ENCODE results near the gene RNASE7. TPM values are rescaled to one million over a fixed set of nuclear protein-coding genes. Genes with fewer than 3 reads are reported as not detected.
A peak's percentile ranks its signal among the peaks of the same experiment; 100 is the strongest.

The RNASE7 gene
- total RNA-seq, 1 experiment from 2014 or later = not detected

DNA sequence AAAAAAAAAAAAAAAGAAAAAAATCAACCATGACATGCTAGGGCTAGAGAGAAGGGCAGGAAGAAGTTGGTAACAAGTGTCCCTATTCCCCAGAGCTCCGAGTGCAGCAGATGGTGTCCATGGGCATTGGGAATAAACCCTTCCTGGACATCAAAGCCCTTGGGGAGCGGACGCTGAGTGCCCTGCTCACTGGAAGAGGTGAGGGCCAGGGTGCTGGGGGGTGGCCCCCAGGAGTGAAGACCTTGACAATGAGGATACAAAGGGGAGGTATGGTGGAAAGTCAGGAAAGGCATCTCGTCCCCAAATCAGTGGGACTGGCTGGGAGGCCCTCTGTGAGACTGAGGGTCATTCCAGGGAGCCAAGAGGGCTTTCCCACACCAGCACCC lies 44.7 kb downstream of the RNASE7 start:
- DNase-seq (ENCODE audit: low read depth) = no peak

DNA sequence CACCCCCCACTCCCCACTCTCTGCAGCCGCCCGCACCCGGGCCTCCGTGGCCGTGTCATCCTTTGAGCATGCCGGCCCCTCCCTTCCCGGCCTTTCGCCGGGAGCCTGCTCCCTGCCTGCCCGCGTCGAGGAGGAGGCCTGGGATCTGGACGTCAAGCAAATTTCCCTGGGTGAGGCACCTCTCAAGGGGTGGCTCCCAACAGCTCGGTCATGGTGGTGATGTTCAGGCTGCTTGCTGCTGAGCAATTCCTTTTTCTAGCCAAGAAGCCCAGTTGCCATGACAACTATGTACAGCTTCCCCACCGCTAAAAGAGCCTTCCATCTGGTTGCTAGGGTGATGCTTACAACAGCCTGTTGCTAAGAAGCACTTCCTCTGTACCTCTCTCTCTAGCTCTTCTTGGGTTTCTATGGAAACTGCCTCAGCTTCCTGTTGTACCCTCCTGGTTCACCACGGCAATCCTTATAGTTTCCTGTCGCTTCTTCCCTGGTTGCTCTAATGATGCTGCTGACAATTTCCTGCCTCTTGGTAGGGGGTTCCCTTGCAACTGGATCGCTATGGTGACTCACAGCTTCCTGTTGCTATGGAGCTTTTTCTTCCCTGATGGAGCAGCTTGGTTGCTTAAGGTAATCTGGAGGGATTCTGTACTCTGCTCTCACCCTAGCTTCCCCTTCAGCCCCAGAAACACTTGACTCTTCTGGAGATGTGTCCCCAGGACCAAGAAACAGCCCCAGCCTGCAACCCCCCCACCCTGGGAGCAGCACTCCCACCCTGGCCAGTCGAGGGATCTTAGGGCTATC lies 45.3 kb downstream of the RNASE7 start:
- DNase-seq (ENCODE audit: low read depth) = peak; percentile 92

DNA sequence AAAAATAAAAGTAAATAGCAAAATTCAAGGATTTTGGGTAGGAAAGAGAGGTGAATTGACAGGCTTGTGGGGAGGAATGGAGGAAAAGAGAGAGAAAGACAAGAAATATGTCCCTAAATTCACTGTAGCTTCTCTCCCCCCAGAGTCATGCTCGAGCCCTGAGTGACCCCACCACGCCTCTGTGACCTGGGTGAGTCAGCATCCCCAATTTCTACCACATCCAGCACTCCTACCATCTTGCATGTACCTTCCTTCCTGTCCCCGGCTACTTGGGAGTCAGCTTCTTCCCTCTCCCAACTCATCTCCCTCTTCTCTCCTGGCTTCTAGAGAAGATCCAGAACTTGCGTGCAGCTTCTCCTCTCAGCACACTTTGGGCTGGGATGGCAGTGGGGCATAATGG lies 46.5 kb downstream of the RNASE7 start:
- no peak for DNase-seq (ENCODE audit: low read depth)

DNA sequence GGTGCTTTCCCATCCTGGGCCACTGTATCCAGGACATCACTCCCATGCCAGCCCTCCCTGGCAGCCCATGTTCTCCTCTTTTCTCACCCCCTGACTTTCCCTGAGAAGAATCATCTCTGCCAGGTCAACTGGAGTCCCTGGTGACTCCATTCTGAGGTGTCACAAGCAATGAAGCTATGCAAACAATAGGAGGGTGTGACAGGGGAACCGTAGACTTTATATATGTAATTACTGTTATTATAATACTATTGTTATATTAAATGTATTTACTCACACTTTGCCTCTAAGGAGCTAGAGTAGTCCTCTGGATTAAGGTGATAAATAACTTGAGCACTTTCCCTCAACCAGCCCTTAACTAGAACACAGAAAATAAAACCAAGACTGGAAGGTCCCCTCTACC lies 47.1 kb downstream of the RNASE7 start:
- no peak for DNase-seq (ENCODE audit: low read depth)

DNA sequence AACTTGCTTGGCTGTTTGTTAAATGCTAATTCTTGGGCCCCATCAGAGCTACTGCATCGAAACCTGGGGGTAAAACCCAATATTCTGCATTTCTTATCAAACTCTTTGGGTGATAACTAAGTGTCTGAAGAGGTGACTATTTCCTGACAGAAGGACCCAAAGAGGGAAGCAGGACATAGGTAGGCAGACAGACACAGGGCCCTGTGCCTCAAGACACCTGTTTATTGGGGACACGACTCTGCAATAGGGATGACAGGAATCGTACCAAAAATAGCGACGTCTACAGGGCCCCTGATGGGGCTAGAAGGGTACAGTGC lies 47.7 kb downstream of the RNASE7 start:
- no peak for DNase-seq (ENCODE audit: low read depth)

DNA sequence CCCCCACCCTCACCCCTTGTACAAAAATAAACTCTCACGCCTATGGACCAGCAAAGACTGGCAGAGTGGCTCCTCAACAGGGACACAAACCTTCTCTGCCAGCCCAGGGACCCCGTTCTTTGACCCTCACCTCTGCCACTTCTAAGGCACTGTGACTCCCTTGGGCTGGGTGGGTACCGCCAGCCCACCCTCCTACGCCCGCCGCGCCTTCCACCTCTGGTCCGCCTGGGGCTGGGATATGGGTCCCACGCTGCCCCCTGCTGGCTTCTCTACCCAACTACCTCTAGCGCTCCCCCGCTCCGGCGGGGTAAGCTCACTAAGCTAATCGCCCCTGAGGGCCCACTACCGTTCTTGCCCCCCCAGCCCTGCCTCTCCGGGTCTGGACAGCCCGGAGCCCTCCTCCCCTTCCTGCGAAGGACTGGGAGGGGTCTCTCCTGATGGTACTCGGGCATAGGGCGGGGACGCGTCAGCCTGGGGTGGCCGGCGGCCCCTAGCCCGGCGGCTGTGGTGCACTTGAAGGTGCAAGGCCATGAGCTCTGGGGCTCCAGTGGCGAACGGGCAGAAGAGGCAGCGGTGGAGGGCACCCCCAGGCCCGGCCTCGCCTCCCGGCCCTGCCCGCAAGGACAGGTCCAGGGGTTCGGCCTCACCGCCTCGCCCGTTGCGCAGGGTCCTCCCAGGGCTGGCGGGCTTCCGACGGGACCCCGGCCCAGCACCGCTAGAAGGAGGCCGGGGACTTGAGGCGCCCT lies 48.2 kb downstream of the RNASE7 start:
- no peak for DNase-seq (ENCODE audit: low read depth)

DNA sequence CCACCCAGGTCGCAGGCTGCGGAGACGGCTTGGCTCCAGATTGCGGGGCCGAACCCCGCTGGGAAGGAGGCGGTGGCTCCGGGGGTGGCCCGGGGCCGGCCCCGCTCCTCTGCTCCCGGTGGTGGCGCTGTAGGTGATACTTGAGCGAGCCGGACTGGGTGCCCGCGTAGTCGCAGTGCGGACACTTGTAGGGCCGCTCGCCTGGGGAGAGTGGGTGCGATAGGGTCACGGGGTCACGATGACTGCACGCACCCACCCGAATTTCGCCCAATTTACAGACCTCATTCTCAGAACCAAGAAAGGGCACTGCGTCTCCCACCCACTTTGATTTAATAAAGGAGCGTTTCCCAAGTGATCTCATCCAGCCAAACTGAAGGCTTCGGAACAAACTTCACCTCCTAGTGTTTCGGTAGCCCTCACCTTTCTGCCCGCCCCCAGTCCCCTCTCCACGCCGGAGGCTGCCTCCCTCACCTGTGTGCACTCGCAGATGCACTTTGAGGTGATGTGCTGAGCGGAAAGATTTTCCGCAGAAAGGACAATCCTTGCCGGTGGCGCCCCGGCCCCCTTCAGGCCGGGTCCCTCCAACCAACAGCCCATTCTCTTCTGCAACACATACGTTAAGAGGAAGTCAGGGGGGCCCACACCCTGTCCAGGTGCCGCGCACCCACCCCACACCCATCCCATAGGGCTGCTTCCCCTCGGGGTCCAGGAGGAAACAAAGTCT lies 48.9 kb downstream of the RNASE7 start:
- DNase-seq (ENCODE audit: low read depth) = no peak

DNA sequence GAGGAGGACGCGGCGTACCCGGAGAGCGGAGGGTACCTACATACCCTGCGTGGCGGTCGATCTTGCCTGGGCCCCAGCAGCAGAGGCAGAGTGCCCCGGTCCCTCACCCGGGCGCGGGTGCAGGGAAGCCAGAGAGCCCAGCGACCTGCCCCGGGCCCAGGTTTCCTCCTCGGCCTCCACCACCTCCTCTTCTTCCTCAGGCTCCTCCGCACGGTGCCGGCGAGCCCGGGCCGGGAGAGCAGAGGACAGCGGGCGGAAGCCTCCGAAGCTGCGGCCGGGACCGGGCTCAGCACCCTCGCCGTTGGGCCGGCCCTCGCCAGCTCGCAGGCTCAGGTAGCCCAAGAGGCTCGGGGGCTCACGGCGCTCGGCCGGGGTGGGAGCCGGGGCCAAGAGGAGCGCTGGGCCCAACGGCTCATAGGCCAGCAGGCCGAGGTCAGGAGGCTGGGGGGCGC lies 49.7 kb downstream of the RNASE7 start:
- no peak for DNase-seq (ENCODE audit: low read depth)

DNA sequence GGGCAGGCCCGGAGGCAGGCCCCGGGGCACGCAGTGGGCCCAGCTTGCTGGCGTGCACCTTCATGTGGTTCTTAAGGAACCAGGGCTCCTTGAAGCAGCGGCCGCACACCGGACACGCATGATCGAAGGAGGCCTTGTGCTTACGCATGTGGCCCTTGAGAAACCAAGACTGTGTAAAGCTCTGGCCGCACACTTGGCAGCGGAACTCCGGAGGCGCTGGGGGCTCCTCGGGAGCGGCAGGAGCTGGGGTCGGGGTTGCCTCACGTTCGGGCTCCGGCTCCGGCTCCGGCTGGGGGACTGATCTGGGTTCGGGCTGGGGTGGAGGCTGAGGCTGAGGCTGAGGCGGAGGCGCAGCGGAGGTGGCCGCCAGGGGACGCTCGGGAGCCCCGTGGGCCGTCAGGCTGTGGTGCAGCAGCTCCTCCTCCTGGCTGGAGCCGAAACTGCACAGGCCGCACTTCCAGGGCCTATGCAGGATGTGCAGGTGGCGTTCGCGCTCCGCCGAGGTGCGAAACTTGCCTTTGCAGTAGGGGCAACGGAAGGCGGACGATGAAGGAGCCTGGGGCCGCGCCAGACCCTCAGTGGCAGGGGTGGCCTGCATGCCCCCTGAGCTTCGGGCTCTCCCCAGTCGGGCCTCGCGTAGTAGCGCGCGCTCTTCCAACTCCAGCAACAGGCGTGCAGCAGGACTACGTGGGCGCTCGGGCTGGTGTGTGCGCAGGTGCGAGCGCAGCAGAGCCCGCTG lies 50.3 kb downstream of the RNASE7 start:
- DNase-seq (ENCODE audit: low read depth) = no peak

DNA sequence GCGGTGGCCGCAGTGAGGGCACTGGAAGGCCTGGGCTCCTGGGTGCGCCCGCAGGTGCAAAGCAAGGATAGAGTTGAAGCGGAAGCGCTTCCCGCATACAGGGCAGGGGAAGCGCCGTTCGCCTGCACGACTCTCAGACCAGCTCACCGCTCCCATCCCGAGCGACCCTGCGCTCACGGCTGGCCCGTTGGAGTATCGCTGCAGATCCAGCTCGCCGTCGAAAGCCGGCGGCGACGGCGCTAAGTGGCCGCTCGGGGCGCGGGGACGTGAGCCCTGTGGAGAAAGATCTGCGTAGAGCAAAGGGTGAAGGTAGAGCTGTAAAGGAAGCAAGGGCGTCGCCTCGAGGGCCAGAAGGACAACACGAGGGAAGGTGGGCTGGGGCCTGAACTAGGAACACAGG lies 50.9 kb downstream of the RNASE7 start:
- DNase-seq (ENCODE audit: low read depth) = no peak

Other genes with a start within 250 kb of the RNASE7 start
- gene RNASE1, start 239.5 kb upstream of the RNASE7 start, total RNA-seq (2014; rRNA removed; shearing (Covaris generic)) = 1.4 and 1.6 TPM in 2 replicates
- gene RNASE3, start 151.0 kb upstream of the RNASE7 start, total RNA-seq (2014; rRNA removed; shearing (Covaris generic)) = not detected in 2 replicates
- gene RNASE2, start 86.9 kb upstream of the RNASE7 start, total RNA-seq (2014; rRNA removed; shearing (Covaris generic)) = not detected in 2 replicates
- gene METTL17, start 52.4 kb upstream of the RNASE7 start, total RNA-seq (2014; rRNA removed; shearing (Covaris generic)) = 57.7 and 66.9 TPM in 2 replicates
- 1.2 TPM in 1 of 2 replicates, not detected in the other for gene SLC39A2, start 43.1 kb upstream of the RNASE7 start, total RNA-seq (2014; rRNA removed; shearing (Covaris generic))
- 0.94 and 2.2 TPM in 2 replicates for gene NDRG2, start 17.3 kb upstream of the RNASE7 start, total RNA-seq (2014; rRNA removed; shearing (Covaris generic))
- gene TPPP2, start 12.1 kb upstream of the RNASE7 start, total RNA-seq (2014; rRNA removed; shearing (Covaris generic)) = not detected in 2 replicates
- not detected in 2 replicates for gene RNASE13, start 7.6 kb upstream of the RNASE7 start, total RNA-seq (2014; rRNA removed; shearing (Covaris generic))
- gene RNASE8, start 15.5 kb downstream of the RNASE7 start, total RNA-seq (2014; rRNA removed; shearing (Covaris generic)) = not detected in 2 replicates
- gene ARHGEF40, start 27.9 kb downstream of the RNASE7 start, total RNA-seq (2014; rRNA removed; shearing (Covaris generic)) = 12.0 and 24.8 TPM in 2 replicates
- 5.3 and 12.1 TPM in 2 replicates for gene ZNF219, start 56.3 kb downstream of the RNASE7 start, total RNA-seq (2014; rRNA removed; shearing (Covaris generic))
- not detected in 2 replicates for gene TMEM253, start 58.7 kb downstream of the RNASE7 start, total RNA-seq (2014; rRNA removed; shearing (Covaris generic))
- not detected in 2 replicates for gene OR5AU1, start 113.7 kb downstream of the RNASE7 start, total RNA-seq (2014; rRNA removed; shearing (Covaris generic))
- 821 and 1,019 TPM in 2 replicates for gene HNRNPC, start 227.1 kb downstream of the RNASE7 start, total RNA-seq (2014; rRNA removed; shearing (Covaris generic))
- not detected in 2 replicates for gene RPGRIP1, start 237.7 kb downstream of the RNASE7 start, total RNA-seq (2014; rRNA removed; shearing (Covaris generic))

All from M059J (cell line).